GM12865 (cell line): Measurements from ENCODE around the gene CFAP100.

Experiments used
- DNase-seq: peaks from one replicate; pipeline ENCODE4 v3.0.0; 2010; ENCODE audit warnings: low read depth
- H3K4me3 ChIP-seq: 2 replicates; pipeline ENCODE4 v1.5.1; 2011; ENCODE audit warnings: mild to moderate bottlenecking, low read depth, low read length, control low read depth
- CTCF ChIP-seq: IDR thresholded peaks from 2 replicates; pipeline ENCODE4 v1.5.1; 2011; ENCODE audit warnings: low read length, control low read depth, low read depth, inconsistent platforms; ENCODE audit not compliant: insufficient read depth; ENCODE audit errors: missing control alignments

CFAP100 gene

GRCh38 chr3:126448136-126448892 is 53.6 kb downstream of the CFAP100 start:
- no peak overlapping the region for H3K4me3 ChIP-seq
- DNase-seq: no peak
- TF ChIP-seq CTCF: no peak

- no peak overlapping the region for H3K4me3 ChIP-seq
- TF ChIP-seq CTCF: no peak
These were observed 54.1 kb downstream of the CFAP100 start for GRCh38 chr3:126448893-126449180.

GRCh38 chr3:126449621-126450051 is 54.9 kb downstream of the CFAP100 start:
- TF ChIP-seq CTCF: no peak
- no peak for DNase-seq
- H3K4me3 ChIP-seq: no peak overlapping the region

More at GRCh38 chr3:126448893-126449180, 54.1 kb downstream of the CFAP100 start:
- DNase-seq: no peak

- no peak overlapping the region for H3K4me3 ChIP-seq
- DNase-seq: no peak
- no peak for TF ChIP-seq CTCF
These were observed 55.5 kb downstream of the CFAP100 start for GRCh38 chr3:126450219-126450618.

GRCh38 chr3:126450744-126451143 is 56.0 kb downstream of the CFAP100 start:
- no peak for TF ChIP-seq CTCF

GRCh38 chr3:126451511-126451910 is 56.8 kb downstream of the CFAP100 start:
- H3K4me3 ChIP-seq: no peak overlapping the region
- no peak for TF ChIP-seq CTCF
- DNase-seq: no peak

More at GRCh38 chr3:126450744-126451143, 56.0 kb downstream of the CFAP100 start:
- no peak for DNase-seq
- no peak overlapping the region for H3K4me3 ChIP-seq

- no peak overlapping the region for H3K4me3 ChIP-seq
- TF ChIP-seq CTCF: no peak
- no peak for DNase-seq
These were observed 57.5 kb downstream of the CFAP100 start for GRCh38 chr3:126452213-126452612.
